ENCODE results near the gene CFB. TPM values are rescaled to one million over a fixed set of nuclear protein-coding genes. Genes with fewer than 3 reads are reported as not detected.

Gene CFB
- total and polyA plus RNA-seq, 2 donors (not counting 3 experiments of a cell fraction or from before 2014, with no cell fraction given): 0.87 to 1.5 TPM

DNA sequence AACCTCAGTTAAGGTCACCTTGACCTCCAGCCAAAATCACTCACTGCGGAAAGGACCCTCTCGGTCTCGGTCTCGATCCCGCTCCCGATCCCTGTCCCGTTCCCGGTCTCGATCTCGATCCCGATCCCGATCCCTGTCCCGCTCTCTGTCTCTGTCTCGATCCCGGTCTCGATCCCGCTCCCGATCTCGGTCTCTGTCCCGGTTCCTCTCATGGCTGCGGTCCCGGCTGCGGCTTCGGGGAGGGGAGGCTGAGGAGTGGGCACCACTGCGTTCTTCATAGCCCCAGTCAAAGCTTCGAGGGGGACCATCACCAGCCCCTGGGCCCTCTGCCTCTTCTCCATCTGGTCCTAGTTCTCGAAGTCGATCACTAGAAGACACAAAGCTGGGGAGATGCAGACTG is 8.6 kb downstream of the CFB start:
- FAIRE-seq (no peak), DNase-seq (ENCODE audit: low read depth, low spot score) (no peak)
- Histone ChIP-seq H3K4me2 (ENCODE audit: insufficient read depth, low read length) (no peak overlapping the region), H3K79me2 (ENCODE audit: control insufficient read depth, insufficient read depth, low read length) (peaks cover 19% of the 10 kb centered on the region), H3K4me1 (ENCODE audit: control insufficient read depth, extremely low read depth, insufficient read depth, low read length) (peaks cover 13% of the 10 kb centered on the region), H3K27me3 (ENCODE audit: control insufficient read depth in 2 of 2, insufficient read depth in 2 of 2, low read length in 2 of 2) (no peaks in the 10 kb centered on the region), H3K4me3 (replicated peaks in 1 of 3; ENCODE audit: insufficient read depth in 1 of 3, low read depth in 1 of 3, low read length in 3 of 3) (no peak overlapping the region), H3K9ac (replicated peaks; ENCODE audit: extremely low read depth, insufficient read depth, low read length) (no peak overlapping the region), H3K36me3 (ENCODE audit: control insufficient read depth in 2 of 2, extremely low read depth in 1 of 2, insufficient read depth in 2 of 2, low read length in 2 of 2) (peaks cover 22 to 37% of the 10 kb centered on the region in 2 experiments), H3K9me1 (replicated peaks; ENCODE audit: control insufficient read depth, extremely low read depth, insufficient read depth, low read length) (no peaks in the 10 kb centered on the region), H4K20me1 (replicated peaks; ENCODE audit: control insufficient read depth, extremely low read depth, insufficient read depth, low read length) (no peaks in the 10 kb centered on the region), H3K27ac (ENCODE audit: insufficient read depth, low read depth, low read length) (no peak overlapping the region), H3K9me3 (replicated peaks; ENCODE audit: control insufficient read depth, insufficient read depth, low read length) (no peaks in the 10 kb centered on the region), H2AFZ (ENCODE audit: low read depth, low read length) (no peak overlapping the region)
- TF ChIP-seq MYC (IDR thresholded peaks at IDR 0.05; ENCODE audit: low read depth, low read length) (no peak), GATA2 (IDR thresholded peaks at IDR 0.05; ENCODE audit: insufficient read depth, insufficient read length, low read depth, low read length) (no peak), FOS (IDR thresholded peaks at IDR 0.05; ENCODE audit: borderline replicate concordance, insufficient read depth, low read length) (no peak), POLR2AphosphoS5 (IDR thresholded peaks at IDR 0.05; ENCODE audit: insufficient read depth, low read depth, low read length) (no peak), EZH2 (IDR thresholded peaks at IDR 0.05; ENCODE audit: borderline replicate concordance, low read depth, low read length, severe bottlenecking) (no peak), JUN (IDR thresholded peaks at IDR 0.05; ENCODE audit: borderline replicate concordance, insufficient read depth, insufficient read length, low read depth) (no peak), POLR2A (IDR thresholded peaks at IDR 0.05; ENCODE audit: low read depth, low read length) (no peak)
- TF ChIP-seq, protein P1, sequence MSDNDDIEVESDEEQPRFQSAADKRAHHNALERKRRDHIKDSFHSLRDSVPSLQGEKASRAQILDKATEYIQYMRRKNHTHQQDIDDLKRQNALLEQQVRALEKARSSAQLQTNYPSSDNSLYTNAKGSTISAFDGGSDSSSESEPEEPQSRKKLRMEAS (IDR thresholded peaks at IDR 0.05; ENCODE audit: insufficient read depth, insufficient read length): no peak
- TF ChIP-seq, protein P2, sequence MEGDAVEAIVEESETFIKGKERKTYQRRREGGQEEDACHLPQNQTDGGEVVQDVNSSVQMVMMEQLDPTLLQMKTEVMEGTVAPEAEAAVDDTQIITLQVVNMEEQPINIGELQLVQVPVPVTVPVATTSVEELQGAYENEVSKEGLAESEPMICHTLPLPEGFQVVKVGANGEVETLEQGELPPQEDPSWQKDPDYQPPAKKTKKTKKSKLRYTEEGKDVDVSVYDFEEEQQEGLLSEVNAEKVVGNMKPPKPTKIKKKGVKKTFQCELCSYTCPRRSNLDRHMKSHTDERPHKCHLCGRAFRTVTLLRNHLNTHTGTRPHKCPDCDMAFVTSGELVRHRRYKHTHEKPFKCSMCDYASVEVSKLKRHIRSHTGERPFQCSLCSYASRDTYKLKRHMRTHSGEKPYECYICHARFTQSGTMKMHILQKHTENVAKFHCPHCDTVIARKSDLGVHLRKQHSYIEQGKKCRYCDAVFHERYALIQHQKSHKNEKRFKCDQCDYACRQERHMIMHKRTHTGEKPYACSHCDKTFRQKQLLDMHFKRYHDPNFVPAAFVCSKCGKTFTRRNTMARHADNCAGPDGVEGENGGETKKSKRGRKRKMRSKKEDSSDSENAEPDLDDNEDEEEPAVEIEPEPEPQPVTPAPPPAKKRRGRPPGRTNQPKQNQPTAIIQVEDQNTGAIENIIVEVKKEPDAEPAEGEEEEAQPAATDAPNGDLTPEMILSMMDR (IDR thresholded peaks at IDR 0.05; ENCODE audit: extremely low read depth in 1 of 2, insufficient read depth in 1 of 2, low read depth in 1 of 2, low read length in 2 of 2): no peak
- intact Hi-C loops (cut with micrococcal nuclease) (loop anchor here (10.0 kb wide), 1 partner anchor 120 kb away; no protein-coding TSS in a partner anchor), dilution Hi-C loops (cut with MboI; ENCODE audit: extremely low pct_ligation_motif_present, low sequenced_read_pairs) (no loop called here)
- BruUV-seq (replicated peaks): no TSS peak
- ChIA-PET CTCF (no interaction called here), POLR2A (no interaction called here)
